Measurements from ENCODE around the gene VAPB.

DNA sequence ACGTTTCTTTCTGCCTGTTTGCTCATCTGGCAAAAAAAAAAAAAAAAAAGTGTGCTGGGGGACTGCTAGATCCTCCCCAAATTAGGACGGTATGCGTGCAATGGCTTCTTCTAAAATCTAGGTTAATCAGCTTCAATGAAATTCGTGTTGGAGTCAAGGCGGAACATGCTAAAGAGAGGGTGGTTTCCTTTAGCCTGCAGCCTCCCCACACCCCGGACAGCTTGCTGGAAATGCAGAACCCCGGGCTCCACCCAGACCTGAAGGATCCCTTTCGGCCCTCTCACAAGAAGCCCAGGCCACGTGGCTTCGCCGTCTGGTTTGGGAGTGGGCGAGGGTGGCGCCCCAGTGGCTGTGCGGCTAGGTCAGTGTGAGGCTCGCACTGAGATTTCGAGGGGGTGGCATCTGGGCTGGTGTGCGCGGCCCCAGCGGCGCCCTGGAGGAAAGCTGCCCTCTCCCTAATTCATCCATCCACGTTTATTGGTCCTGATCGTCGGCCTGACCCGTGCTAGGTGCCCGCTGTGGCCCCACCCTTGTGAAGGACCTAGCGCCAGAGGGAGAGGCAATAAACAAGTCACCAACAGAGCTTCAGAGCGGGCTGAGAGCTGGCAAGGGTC lies 77.2 kb downstream of the VAPB start:
- TF ChIP-seq, protein P1, sequence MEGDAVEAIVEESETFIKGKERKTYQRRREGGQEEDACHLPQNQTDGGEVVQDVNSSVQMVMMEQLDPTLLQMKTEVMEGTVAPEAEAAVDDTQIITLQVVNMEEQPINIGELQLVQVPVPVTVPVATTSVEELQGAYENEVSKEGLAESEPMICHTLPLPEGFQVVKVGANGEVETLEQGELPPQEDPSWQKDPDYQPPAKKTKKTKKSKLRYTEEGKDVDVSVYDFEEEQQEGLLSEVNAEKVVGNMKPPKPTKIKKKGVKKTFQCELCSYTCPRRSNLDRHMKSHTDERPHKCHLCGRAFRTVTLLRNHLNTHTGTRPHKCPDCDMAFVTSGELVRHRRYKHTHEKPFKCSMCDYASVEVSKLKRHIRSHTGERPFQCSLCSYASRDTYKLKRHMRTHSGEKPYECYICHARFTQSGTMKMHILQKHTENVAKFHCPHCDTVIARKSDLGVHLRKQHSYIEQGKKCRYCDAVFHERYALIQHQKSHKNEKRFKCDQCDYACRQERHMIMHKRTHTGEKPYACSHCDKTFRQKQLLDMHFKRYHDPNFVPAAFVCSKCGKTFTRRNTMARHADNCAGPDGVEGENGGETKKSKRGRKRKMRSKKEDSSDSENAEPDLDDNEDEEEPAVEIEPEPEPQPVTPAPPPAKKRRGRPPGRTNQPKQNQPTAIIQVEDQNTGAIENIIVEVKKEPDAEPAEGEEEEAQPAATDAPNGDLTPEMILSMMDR (IDR thresholded peaks at IDR 0.05): no peak
- TF ChIP-seq POLR2A (IDR thresholded peaks at IDR 0.05): no peak

Measured in lower leg skin (tissue), 3 donors.